Spleen (tissue), 7 donors: Measurements from ENCODE around the gene UBL7.

Experiments
- POLR2A ChIP-seq, 3 donors: fragments of 450-650 bp; IDR thresholded peaks; one replicate each; pipeline ENCODE4 v1.5.1; 2017; ENCODE audit warnings: antibody characterized with exemption in 3 of 3, mild to moderate bottlenecking in 1 of 3
- TF ChIP-seq, protein P1 (sequence below), 11 experiments: fragments of 200-600 bp in 7 of 11; fragments of 450-650 bp in 4 of 11; sonication (generic) in 4 of 11; IDR thresholded peaks in 8 of 11; conservative IDR thresholded peaks in 3 of 11; 1 replicate in 7 of 11; 2 replicates in 4 of 11; pipeline versions ENCODE4 v1.4.0 to v1.8.0; 2016 to 2021; ENCODE audit warnings: antibody characterized with exemption in 11 of 11, inconsistent platforms in 4 of 11, mild to moderate bottlenecking in 1 of 11
- donor health status: DM: no; HTN: no; CAD: no; lungs with moderate emphysema.
- donor health status: DM: no; HTN: no; CAD: no.
- donor health status: DM: no; HTN: no; CAD: no.

DNA sequence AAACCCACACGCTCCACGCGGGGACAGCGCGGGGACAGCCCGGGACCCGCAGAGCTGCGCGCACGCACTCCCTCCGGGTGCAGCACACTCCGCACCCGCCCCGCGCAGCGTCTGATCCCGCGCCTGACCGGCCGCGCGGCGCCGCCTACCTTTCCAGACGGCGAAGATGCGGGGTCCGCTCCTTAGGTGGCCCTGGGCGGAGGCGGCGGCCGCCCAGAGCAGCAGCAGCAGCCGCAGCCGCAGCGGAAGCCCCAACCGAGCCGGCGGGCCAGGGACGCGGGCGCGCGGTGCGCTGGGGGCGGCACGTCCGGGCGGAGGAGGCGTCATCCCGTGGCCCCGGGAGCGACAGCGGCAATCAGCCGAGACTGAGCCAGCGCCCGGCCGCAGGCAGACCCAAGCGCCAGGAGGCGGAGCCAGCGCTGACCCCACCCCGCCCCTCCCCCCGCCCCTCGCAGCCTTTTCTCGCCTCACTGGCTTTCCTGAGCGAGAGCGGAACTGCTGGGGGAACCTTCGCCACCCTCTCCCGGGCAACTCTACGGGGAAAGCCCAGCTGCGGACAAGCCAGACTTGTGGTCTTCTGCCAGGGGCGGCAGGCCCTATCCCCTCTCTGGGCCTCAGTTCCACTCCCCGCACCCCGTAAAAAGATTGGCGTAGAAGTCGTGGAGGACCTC, 27.2 kb downstream of the UBL7 start, which contains the start of gene SEMA7A:
- TF ChIP-seq, protein P1, sequence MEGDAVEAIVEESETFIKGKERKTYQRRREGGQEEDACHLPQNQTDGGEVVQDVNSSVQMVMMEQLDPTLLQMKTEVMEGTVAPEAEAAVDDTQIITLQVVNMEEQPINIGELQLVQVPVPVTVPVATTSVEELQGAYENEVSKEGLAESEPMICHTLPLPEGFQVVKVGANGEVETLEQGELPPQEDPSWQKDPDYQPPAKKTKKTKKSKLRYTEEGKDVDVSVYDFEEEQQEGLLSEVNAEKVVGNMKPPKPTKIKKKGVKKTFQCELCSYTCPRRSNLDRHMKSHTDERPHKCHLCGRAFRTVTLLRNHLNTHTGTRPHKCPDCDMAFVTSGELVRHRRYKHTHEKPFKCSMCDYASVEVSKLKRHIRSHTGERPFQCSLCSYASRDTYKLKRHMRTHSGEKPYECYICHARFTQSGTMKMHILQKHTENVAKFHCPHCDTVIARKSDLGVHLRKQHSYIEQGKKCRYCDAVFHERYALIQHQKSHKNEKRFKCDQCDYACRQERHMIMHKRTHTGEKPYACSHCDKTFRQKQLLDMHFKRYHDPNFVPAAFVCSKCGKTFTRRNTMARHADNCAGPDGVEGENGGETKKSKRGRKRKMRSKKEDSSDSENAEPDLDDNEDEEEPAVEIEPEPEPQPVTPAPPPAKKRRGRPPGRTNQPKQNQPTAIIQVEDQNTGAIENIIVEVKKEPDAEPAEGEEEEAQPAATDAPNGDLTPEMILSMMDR (IDR thresholded peaks at IDR 0.05 in 8 of 11, conservative IDR thresholded peaks at IDR 0.05 in 3 of 11): peak in 3 of 11 experiments; percentile 15 to 38 (median 31)
- TF ChIP-seq POLR2A (IDR thresholded peaks at IDR 0.05): peak in 2 of 3 donors; percentile 65 to 86
